ENCODE data around the gene SLC9A8.

SLC9A8 gene

GRCh38 chr20:49919009-49919408, 106.4 kb downstream of the SLC9A8 start:
- DNase-seq, result no peak

- DNase-seq, result no peak
Measured at GRCh38 chr20:49919461-49919860, 106.8 kb downstream of the SLC9A8 start.

GRCh38 chr20:49924247-49924646, 111.6 kb downstream of the SLC9A8 start:
- no peak for DNase-seq

GRCh38 chr20:49925901-49926454, 113.3 kb downstream of the SLC9A8 start:
- no peak for DNase-seq

- DNase-seq, result no peak
Measured at GRCh38 chr20:49928411-49929141, 115.9 kb downstream of the SLC9A8 start.

GRCh38 chr20:49929142-49929494, 116.5 kb downstream of the SLC9A8 start:
- no peak for DNase-seq

- DNase-seq, result no peak
Measured at GRCh38 chr20:49935746-49936152, 123.1 kb downstream of the SLC9A8 start.

- peak; percentile 34 for DNase-seq
Measured at GRCh38 chr20:49936153-49937026, 123.8 kb downstream of the SLC9A8 start, which contains the start of gene RNF114. RNF114 (plus strand) TSS chr20:49936397; CDS start chr20:49936413, 16 bp downstream.

- no peak for DNase-seq
Measured at GRCh38 chr20:49937027-49937929, 124.7 kb downstream of the SLC9A8 start.

- DNase-seq, result no peak
Measured at GRCh38 chr20:49938173-49939163, 125.8 kb downstream of the SLC9A8 start.

GRCh38 chr20:49941456-49941855, 128.8 kb downstream of the SLC9A8 start:
- DNase-seq, result no peak
